NCI-H2171 treated with DMSO at 0.1 percent for 48 hours (cell line): Measurements from ENCODE around the gene ITGB2.
A peak's percentile ranks its signal among the peaks of the same experiment; 100 is the strongest.
"Not testable (repeated sequence)": the region's sequence is repeated elsewhere in the genome, so short reads cannot be mapped to it uniquely, and the experiment has no call there.

Experiments used
- DNase-seq: peaks from one replicate; lab custom pipeline; 2025; lab: John Stamatoyannopoulos, UW

ITGB2 gene

DNA sequence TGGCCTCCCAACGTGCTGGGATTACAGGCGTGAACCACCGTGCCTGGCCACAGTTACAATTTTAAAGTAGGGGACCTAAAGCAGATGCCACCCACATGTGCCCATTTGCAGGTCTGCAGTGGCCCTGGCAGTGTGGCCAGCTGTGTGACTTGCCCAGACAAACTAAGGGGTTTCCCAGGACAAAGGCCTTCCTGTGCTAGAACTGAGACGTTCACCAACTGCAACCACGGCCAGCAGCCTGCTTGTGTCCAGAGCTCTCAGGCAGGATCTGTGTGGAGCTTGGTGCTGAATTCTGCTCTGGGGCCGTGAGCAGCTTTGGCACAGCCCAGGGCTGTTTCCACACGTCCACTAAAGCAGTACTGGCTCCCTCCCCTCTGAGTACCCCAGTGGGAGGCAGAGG, 36.6 kb downstream of the ITGB2 start:
- no peak for DNase-seq

DNA sequence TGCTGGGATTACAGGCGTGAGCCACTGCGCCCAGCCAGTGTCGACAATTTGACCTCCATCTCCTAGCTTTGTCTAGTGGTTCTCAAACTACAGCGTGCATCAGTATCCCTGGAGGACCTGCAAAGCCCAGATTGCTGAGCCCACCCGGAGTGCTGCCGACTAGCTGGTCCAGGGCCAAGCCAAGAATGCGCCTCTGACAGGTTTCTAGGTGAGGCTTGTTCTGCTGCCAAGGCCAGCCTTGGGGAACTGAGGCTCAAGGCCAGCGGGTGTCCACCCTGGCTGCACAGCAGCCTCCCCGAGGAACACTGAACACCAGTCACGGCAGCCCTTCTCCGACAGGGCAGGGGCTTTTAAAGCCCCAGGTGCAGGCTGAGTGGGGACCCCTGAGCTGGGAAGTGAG, 37.4 kb downstream of the ITGB2 start:
- no peak for DNase-seq

DNA sequence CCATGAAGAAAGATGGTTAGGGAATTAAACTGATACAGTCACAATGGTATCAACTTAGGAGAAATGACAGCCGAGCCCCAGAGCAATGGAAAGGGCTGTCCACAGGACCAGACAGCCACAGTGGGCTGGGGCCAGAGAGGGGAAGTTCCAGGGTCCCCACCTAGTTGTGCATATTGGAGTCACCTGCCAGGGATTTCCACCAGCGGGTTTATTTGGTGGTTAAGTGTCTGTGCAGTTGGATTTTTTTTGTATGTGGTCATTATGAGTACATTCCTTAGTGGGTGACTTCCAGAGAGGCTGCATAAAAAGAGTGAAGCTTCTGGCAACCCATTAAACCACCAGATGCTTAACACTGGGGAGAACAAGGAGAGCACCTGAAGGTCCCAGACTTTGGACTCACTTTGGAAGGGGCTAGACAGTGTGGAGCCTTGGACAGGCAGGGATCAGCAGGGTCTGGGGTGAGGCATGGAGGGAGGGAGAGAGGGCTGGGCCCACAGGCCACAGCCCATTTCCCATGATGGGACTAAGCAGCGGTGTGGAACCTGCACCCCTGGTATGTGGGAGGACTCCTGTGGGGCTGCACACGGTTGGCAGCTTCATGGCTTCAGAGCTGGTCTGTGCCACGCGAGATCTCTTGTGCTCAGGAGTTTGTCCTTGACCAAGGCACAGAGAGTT, 39.4 kb downstream of the ITGB2 start:
- no peak for DNase-seq

DNA sequence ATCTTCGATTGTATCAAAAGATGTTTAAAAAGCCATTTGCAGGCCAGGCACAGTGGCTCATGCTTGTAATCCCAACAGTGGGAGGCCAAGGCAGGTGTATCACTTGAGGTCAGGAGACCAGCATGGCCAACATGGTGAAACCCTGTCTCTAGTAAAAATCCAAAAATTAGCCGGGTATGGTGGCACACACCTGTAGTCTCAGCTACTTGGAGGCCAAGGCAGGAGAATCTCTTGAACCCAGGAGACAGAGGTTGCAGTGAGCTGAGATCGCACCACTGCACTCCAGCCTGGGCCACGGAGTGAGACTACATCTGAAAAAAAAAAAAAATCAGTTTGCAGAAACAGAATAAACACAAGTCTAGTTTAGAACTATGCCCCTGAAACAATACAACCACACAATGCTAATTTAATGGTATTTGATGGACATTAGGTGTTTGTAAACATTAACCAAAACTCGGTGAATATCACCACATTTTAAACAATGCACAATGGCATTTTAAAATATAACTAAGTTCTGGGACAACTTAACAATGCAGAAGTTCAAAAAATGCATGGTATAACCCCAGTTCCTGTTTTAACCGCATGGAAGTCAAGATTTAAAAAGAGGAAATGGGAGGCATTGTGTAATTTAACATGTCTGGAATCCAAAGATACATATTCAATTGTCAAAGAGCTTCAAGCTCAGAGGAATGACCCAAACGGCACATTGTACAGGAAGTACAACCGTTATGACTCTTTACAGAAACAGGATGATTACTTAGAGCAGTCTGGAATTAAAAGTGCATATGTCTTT, 40.1 kb downstream of the ITGB2 start:
- no peak for DNase-seq

DNA sequence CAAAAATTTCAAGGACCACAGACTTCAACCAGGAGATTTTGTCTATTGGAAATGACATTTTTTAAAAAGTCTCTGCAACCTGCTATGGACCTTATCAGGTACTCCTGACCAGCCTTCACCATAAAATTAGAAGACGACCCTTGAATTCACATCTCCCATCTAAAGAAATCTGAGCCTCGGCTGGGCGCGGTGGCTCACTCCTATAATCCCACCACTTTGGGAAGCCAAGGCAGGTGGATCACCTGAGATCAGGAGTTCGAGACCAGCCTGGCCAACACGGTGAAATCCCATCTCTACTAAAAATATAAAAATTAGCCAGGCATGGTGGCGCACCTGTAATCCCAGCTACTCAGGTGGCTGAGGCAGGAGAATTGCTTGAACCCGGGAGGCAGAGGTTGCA, 41.5 kb downstream of the ITGB2 start:
- not testable (repeated sequence) for DNase-seq

DNA sequence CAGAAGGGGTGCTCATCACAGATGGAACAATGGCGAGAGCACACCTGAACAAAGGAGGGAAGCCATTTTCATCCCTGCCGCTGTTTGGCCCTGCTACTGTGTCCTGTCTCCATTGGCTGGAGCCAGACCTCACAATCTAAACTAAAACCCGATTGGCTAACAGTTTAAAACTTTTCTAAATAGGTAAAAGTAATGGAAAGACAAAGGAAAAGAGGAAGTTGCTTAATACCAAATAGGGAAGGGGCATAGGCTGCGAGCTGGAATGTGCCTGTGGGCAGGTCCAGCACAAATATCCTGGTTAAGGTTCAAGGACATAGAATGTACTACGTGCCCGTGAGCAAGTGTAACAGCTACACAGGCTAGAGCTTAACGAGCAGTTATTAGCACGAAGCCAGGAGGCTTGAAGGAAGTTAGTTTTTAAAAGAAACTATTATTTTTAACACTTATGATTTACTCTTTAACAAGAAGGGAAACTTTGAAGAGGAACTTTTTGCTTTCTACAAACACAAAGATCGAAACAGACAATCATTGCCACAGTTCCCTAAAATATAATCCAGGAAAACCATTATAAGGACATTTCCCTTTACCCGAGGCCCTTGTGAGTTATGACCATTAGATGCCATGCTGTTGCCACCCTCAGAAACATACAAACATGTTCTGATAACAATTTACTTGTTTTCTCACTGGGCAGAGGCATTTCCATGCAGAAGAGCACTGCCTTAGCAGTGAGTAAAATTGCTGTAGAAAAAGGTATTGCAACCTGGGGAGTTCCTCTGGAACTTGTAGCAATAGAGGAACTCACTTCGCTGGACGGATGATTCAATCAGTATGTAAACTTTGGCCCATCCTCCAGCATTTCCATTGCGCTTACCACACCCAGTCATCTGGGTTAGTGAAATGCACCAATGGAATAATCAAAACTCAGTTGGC, 42.4 kb downstream of the ITGB2 start:
- no peak for DNase-seq

DNA sequence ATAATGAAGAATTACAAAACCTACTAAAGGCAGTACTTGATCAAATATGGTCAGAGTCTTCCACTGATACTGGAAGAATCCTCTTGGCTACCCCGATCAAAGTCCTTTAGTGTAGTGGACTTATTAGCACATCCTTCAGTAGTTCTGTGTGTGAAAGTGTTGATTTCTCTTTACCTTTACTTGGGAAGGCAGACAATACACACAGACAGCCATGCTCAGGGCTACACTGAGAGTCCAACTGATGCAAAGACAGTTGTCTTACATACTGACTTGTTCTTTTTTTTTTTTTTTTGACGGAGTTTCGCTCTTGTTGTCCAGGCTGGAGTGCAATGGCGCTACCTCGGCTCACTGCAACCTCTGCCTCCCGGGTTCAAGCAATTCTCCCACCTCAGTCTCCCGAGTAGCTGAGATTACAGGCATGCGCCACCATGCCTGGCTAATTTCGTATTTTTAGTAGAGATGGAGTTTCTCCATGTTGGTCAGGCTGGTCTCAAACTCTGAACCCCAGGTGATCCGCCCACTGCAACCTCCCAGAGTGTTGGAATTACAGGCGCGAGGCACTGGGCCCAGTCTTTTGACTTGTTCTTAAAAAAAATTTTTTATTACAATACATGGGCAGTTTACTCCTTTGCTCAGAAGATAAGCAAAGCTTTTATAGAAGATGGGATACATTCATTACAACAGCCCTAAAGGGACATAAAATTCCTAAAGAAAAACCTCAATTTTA, 43.7 kb downstream of the ITGB2 start:
- DNase-seq = no peak

DNA sequence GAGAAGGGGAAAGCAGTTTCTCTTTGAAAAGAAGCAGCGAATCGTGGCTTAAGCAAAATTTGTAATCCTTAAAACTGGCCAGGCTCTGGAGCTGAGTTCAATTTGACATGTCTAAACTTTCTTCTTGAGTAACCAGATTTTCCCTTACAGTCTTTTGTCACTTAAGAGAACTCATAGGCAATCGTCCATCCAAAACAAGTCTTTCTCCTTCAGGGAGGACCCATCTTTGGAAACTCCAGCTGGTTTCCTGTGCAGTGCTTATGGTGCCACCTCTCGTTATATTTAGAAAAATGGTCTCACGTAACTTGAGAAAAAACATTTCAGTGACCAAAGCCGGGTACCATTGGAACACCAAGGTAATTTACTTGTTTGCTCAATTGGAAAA, 45.4 kb downstream of the ITGB2 start:
- no peak for DNase-seq

DNA sequence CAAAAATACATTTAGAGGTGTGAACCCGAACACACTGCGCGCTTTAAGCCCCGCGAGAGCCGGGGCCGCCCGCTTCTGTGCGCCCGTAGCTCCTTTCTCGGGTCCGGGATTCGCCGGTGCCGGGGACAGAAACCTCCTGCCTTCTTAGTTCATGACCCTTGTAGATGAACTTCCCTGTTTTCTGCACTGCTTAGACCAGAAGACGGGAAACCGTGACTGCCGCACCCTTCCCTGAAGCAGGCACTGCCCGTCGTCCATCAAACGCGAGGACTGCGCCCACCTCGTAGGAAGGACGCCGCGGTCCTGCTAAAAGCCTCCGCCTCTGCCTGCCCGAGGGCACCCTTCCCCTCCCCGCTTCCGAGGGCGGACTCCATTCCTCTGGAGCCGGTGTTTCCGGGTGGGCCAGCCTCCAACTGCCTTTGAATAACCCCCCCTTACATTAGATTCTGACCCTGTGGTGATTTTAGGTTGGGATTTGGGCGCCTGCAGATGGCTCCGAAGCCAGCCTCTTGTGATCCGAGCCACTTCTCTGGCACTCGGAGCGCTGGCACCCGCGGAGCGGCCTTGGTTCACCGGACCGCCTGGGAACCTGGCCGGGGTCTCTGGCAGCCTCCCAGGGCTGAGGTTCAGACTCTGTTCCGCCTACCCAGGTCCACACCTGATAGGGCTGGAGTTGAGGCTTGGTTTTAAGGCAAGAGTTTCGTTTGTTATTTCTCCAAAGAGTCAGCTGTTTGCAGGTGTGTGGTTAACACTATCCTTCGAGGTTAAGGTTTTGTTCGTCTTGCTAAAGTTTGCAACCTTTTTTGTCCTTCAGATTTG, 46.0 kb downstream of the ITGB2 start:
- DNase-seq = no peak

DNA sequence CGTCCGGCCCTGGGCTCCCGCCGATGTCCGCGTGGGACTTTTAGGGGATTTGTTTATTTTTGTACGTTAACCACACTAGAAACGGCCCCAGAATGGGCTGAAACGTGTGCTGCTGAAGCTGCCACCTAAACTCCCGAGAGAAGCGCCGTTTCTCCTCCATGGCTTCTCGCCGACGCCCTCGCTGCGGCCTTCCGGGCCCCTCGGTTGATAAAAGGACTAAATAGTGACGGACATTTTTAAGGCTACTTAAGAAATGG, 46.5 kb downstream of the ITGB2 start:
- peak; percentile 29 for DNase-seq

DNA sequence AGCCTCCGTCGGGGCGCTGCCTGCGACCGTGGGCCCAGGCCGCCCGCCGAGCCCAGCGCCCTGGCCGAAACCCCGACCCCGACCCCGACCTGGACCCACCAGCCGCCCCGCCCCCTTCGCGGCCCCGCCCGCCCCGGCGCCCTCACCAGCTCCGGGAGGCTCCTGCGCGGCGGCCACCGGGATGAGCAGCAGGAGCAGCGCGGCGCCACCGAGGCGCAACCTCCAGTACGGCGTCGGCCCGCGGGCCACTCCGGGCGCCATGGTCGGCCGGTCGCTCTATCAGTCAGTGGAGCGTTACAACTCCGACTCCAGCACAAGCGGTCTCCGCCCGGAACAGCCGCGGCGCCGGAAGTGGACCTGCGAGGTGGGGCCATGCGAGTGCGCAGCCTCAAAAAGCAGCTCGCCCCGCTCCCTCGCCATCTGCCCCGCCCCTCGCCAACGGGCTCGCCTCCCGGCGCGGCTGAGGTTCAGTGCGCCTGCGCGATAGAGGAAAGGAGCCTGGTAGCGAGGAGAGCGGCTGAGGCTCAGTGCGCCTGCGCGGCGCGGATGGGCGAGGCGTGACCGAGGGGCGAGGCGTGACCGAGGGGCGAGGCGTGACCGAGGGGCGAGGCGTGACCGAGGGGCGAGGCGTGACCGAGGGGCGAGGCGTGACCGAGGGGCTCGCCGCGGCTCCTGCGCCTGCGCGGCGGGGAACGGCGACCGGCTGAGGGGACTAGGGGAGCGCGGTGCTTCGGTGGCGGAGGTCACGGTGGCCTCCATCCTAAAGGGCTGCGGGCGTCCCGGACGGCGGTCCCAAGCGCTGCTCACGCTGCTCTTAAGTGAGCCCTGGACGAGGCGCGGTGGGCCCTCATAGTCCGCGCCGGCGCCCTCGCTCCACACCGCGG, 47.1 kb downstream of the ITGB2 start, which contains the start of gene PTTG1IP:
TSS of gene PTTG1IP (minus strand) at position 335 of the 884 bp plus-strand sequence. CDS start at position 261, 74 bp downstream.
- peak; percentile 95 for DNase-seq

DNA sequence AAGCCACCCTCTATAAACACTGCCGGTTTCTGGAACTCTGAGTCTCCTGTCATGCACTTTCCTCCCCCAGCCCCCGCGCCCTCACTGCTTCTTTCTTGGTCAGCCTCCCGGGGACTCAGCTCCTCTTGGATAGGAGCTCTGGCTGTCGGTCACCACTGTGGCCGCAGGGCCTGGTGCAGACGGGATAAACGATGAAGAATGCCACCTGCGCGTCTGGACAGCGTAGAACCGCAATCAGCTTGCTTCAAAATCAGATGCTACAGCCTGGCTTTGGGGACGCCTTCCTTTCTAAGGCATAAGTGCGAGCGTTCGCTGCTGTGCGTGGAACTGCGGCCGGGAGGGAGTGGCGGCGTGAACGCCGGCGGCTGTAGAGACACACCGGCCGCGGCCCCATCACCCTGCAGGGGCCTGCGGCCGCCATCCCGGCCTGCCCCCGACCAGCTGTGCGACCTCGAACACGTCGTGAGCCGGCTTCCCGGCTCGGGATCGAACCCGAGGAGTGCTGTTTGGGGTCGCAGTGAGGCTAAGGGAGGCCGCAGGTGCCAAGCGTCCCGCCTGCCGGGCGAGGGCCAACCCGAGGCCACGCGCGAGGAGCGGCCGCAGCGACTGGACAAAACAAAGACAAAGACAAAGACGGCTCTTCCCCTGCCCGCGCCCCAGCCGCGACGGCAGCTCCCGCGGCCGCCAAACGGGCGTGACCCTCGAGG, 47.9 kb downstream of the ITGB2 start:
- DNase-seq = no peak

DNA sequence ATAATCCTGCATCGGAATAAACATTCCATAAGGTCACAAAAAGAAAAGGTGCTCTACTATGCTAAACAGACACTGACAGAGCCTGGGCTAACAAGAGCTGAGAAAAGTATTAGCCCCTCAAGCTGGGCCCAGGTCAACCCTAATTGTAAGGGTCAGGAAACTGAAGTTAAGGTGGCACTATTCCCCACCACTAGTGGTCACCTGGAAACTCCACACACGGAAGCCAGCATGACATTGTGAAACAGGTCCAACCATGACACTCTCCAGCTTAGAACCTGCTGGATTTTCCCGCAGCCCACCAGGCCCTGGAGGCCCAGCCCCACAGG, 48.4 kb downstream of the ITGB2 start:
- DNase-seq = no peak

DNA sequence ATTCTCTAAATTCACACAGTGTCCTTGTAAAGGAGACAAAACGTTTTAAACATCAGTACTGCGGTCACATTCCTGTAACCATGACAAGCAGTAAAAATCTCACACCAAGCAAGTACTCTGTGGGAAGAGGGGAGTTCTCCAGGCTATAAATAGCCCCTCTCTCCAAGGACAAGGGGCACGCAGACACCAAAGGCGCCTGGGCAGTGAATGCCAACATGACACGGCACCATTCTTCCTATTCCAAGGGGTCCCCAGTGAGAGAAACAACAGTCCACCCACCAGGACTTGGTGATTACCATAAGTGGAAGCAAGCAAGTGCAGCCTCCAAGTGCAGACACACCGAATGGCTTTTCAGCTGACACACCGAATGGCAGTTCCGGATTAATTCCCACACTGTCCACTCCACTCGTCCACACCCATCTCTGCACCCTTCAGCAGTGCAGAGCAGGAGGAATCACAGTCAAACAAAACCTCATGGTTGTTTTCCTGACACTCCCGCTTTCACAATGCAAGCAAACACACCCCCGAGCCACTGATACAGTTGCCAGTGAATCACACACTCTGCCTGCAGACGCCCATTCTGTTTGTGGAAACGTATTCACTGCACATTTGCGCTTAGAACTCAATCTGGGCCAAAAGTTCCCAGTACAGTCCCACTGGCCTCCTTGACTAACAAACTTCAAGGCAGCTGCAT, 49.0 kb downstream of the ITGB2 start:
- no peak for DNase-seq

DNA sequence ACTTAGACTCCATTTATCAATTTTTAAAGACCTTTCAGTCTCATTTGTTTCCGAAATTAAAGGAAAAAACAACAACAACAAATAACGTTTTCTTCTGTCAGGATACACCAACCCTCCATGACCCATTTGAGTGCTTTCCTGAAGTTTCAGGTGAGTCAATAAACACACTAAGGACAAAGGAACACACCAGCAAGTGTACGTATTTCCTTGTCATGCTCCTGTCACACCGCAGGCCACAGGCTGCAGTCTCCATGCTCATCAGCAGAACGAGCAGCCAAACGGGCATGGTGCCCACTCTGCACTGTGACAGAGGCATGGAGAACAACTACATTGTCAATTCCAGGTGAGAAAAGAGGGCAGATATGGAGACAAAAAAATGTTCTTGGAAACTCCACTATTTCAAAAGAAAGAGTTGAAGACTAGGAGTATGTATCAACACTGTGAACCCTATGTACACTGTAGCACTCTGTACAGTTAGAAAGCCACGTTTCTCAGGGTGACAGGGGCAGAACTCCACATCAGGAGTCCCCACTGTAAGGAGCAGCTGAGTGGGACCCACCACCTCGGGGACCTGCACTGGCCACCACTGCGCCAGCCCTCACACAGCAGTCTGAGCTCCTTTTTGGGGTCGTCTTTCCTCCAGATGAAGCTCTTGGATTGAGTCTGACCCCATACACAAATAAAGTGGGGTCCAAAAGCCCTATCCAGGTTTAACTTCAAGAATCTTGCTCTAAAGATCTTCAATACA, 49.8 kb downstream of the ITGB2 start:
- DNase-seq = no peak

DNA sequence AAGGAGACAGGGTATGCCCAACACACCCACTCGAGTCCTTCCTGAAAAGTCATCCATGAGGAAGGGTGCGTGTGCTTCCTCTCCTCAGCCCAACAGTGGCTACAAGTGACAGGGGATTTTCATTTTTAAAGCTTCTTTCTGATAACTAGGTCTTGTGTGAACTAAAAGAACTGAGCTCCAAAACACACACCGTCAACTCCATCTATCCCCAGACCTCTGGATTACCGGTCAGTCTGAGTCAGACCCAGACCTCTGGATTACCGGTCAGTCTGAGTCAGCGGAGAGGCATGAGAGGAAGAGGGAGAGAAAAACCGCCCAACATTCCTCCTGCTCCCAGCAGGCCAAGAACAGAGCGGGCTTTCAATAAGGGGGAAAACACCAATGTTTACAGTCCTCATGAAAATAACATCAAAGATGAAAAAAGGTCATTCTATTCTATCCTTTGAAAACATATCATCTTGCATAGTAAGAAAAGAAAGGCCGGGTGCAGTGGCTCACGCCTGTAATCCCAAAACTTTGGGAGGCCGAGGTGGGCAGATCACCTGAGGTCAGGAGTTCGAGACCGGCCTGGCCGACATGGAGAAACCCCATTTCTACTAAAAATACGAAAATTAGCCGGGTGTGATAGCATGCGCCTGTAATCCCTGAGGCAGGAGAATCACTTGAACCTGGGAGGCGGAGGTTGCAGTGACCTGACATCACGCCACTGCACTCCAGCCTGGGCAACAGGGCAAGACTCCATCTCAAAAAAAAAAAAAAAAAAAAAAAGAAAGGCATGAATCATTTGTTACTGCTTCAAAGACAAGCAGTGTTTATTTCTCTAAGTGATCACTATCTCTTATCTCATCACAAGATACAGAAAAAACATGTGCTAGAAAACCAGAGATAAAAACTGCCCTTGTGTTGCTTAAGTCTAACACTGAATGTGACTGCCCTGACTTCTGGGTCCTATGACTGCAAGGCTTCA, 50.6 kb downstream of the ITGB2 start:
- DNase-seq = no peak

DNA sequence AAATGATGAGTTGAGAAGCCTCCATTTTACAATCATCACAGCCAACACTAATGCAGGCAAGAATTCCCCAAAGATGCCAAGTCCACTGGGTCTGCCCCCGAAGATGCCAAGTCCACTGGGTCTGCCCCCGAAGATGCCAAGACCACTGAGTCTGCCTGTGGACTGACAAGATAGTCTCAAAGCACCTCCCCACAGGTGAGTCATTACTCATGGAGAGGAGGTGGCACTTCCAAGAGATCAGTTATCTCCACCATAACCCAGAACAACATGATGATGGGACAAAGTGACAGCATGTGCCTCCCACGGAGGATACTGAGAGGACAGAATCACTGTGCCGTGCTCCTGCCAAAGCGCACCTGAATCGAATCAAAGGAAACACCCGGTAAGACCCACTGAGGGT, 52.0 kb downstream of the ITGB2 start:
- DNase-seq = no peak
